NCI-H510A (cell line): ENCODE results near the gene NLRX1.
"Not testable (repeated sequence)": the region's sequence is repeated elsewhere in the genome, so short reads cannot be mapped to it uniquely, and the experiment has no call there.

ENCODE experiments used
- DNase-seq: peaks from one replicate; lab custom pipeline; 2025; lab: John Stamatoyannopoulos, UW

Gene NLRX1

GRCh38 chr11:119153049-119153818 is 15.3 kb upstream of the NLRX1 start:
- DNase-seq = no peak

DNA sequence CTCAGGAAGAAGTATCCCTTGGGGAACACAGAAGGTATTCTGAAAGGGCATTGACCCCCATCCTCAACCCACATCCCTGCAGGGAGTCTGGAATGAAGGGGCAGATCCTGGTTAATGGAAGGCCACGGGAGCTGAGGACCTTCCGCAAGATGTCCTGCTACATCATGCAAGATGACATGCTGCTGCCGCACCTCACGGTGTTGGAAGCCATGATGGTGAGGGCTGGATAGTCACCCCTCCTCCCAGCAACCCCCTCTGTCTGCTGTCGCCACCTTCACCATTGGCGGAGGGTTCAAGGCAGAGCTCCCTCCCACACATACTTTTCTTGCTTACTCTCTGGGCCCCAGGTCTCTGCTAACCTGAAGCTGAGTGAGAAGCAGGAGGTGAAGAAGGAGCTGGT is 14.3 kb upstream of the NLRX1 start:
- no peak for DNase-seq

GRCh38 chr11:119155733-119156492 is 12.6 kb upstream of the NLRX1 start:
- DNase-seq = no peak

- DNase-seq = no peak
Observed at GRCh38 chr11:119156496-119156895, 12.0 kb upstream of the NLRX1 start.

GRCh38 chr11:119157063-119157462 is 11.5 kb upstream of the NLRX1 start:
- DNase-seq = no peak

- no peak for DNase-seq
Observed at GRCh38 chr11:119158467-119158866, 10.1 kb upstream of the NLRX1 start.

GRCh38 chr11:119160151-119160550 is 8.4 kb upstream of the NLRX1 start:
- DNase-seq = no peak

GRCh38 chr11:119161871-119162270 is 6.7 kb upstream of the NLRX1 start:
- DNase-seq = no peak

DNA sequence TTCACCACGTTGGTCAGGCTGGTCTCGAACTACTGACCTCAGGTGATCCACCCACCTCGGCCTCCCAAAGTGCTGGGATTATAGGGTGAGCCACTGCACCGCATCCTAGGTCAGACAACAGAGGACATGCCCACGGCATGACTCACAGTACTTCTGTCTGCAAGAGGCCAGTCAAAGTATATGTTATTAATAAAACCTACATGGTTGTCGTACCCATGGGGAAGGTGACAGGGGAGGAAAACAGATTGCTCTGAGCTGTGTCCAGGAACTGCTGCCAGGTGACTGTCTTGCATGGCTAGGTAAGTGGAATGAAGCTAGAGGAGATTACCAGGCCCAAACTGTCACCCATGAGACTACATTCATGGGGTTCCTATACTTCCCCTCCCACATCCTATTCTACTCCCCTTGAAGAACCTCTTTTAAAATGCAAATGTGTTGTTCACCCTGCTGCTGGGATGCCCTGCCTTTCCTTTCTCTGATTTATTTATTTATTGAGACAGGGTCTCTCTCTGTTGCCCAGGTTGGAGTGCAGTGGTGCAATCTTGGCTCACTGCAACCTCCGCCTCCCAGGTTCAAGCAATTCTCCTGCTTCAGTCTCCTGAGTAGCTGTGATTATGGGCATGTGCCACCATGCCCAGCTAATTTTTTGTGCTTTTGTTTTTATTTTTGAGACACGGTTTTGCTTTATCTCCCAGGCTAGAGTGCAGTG is 2.0 kb upstream of the NLRX1 start:
- no peak for DNase-seq

DNA sequence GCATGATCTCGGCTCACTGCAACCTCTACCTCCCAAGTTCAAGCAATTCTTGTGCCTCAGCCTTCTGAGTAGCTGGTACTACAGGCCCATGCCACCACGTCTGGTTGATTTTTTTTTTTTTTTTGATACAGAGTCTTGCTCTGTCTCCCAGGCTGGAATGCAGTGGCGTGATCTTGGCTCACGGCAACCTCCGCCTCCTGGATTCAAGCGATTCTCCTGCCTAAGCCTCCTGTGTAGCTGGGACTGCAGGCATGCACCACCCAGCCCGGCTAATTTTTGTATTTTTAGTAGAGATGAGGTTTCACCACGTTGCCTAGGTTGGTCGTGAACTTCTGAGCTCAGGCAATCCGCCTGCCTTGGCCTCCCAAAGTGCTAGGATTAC is 1.5 kb upstream of the NLRX1 start:
- not testable (repeated sequence) for DNase-seq

DNA sequence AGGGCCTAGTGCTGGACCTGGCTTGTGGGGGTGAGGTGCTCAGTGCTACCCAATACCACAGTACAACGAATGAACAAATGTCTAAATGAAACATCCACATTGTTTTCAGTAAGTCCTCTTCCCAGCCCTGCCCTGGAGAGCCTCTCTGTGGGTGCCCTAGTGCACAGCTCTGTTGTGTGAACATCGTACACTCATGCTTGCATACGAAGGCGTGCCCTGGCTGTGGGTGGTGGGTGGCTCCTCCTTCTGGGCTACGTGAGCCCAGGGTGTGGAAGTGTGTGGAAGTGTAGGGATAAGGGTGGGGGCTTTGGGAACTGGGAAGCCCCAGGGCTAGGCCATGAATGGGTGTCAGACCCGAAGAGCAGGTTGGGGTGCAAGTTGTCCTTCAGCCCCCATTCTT is 592 bp upstream of the NLRX1 start:
- no peak for DNase-seq

DNA sequence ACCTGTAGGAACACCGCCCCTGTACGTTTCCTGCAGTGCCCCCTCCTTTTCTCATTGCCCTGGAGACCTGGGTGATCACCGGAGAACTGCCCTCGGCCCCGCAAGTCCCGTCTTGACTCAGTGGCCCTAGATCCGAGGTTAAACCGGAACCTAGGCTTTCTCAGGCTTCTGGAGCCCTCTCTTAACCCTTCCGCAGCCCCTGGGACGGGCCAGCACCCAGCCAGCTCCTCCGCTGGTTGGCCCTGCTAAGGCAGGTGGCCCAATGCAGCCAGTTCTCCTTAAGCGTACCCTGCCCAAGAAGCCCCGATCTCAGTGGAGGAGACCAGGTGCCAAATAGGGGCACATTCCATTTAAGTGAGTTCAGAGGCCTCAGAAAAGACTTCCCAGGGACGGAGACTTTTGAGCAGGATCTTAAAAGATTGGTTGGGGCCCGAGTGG is 776 bp downstream of the NLRX1 start:
- no peak for DNase-seq

DNA sequence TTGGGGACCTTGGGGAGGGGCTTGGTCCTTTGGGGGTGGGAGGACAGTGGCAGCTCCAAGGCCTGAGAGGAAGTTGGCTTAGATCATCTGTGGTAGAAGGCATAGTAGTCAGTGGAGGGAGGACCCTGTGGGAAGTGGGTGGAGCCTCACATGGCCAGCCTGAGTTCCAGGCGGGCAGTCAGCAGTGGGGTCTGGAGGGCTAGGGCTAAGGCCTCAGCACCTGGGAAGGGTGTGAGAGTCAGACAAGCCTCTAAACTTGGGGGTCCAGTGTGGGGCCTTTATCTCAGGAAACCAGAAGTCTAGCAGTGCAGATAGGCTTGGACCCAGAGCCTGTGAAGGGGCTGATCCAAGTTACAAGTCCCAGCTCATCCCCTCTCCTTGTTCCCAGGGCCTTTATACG is 4.0 kb downstream of the NLRX1 start:
- DNase-seq = no peak

DNA sequence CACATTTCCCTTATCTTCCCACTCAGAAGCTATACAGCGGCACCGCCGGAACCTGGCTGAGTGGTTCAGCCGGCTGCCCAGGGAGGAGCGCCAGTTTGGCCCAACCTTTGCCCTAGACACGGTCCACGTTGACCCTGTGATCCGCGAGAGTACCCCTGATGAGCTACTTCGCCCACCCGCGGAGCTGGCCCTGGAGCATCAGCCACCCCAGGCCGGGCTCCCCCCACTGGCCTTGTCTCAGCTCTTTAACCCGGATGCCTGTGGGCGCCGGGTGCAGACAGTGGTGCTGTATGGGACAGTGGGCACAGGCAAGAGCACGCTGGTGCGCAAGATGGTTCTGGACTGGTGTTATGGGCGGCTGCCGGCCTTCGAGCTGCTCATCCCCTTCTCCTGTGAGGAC is 4.9 kb downstream of the NLRX1 start:
- DNase-seq = no peak

- DNase-seq = no peak
Observed at GRCh38 chr11:119175493-119176077, 7.1 kb downstream of the NLRX1 start.

GRCh38 chr11:119178166-119178680 is 9.7 kb downstream of the NLRX1 start:
- no peak for DNase-seq

DNA sequence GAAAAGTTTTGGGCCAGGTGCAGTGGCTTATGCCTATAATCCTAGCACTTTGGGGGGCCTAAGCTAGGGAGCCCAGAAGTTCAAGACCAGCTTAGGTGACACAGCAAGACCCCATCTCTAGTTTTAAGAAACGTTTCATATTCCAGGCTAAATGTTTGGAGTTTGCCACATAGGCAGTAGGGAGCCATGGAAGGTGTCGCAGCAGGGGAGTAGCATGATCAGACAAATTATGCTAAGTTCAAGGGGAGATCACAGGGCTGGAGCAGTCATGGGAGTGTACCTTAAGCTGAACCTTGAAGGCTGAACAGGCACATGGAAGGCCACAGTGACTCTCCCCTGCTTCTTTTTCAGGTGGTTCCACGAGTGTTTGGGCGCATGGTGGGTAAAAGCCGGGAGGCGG is 10.8 kb downstream of the NLRX1 start:
- DNase-seq = no peak

DNA sequence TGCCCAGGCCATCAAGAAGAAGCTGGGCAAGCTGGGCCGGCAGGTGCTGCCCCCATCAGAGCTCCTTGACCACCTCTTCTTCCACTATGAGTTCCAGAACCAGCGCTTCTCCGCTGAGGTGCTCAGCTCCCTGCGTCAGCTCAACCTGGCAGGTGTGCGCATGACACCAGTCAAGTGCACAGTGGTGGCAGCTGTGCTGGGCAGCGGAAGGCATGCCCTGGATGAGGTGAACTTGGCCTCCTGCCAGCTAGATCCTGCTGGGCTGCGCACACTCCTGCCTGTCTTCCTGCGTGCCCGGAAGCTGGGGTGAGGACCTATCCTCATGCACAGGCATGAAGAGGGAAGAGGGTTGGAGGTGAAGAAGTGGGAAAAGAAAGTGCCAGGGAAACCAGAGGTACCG is 11.5 kb downstream of the NLRX1 start:
- DNase-seq = peak; percentile 97

DNA sequence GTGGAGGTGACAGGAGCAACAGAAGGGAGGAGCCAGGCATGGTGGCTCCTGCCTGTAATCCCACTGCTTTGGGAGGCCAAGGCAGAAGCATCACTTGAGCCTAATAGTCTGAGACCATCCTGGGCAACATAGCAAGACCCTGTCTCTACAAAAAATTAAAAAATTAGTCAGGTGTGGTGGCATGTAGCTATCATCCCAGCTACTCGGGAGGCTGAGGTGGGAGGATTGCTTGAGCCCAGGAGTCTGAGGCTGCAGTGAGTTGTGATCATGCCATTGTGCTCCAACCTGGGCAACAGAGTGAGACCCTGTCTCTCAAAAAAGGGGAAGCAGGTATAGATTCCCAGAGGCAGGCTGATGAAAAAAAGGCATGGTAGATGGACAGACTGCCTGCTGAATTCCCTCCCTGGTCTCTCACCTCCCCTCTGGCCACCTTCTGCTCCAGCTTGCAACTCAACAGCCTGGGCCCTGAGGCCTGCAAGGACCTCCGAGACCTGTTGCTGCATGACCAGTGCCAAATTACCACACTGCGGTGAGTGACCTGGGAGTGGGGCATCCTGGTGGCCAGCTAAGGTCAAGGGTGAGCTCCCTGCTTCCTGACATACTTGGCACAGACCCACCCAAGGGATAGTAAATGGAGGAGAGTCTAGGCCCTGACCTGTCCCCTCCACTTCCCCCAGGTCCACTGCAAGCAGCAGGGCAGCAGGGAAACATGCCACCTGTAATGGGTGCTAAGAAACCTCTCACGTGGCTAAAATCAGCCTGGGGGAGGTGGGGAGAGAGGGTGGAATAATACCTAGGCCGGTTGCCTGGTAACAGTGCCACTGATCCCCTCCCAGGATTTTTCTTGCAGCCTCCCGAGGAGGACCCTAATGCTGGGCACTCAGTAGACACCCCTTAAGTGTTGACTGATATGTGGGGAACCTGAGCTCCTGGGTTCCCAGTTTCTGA is 12.5 kb downstream of the NLRX1 start:
- DNase-seq = no peak

- DNase-seq = peak; percentile 78
Observed at GRCh38 chr11:119181677-119182412, 13.3 kb downstream of the NLRX1 start.
